NCI-H146 treated with DMSO at 0.1 percent for 48 hours (cell line): ENCODE results near the gene TMEM209.

ENCODE experiments used
- DNase-seq: peaks from one replicate; lab custom pipeline; 2025; ENCODE audit not compliant: unreplicated experiment; lab: John Stamatoyannopoulos, UW

The TMEM209 gene

GRCh38 chr7:130144312-130145171 is 60.7 kb downstream of the TMEM209 start:
- DNase-seq = peak; percentile 71

GRCh38 chr7:130143986-130144311 is 61.3 kb downstream of the TMEM209 start:
- DNase-seq = no peak

- DNase-seq = no peak
Observed at GRCh38 chr7:130143334-130143732, 61.9 kb downstream of the TMEM209 start.

GRCh38 chr7:130142654-130143333 is 62.4 kb downstream of the TMEM209 start:
- no peak for DNase-seq

GRCh38 chr7:130141884-130142653 is 63.1 kb downstream of the TMEM209 start:
- no peak for DNase-seq

- no peak for DNase-seq
Observed at GRCh38 chr7:130141161-130141883, 63.9 kb downstream of the TMEM209 start.

GRCh38 chr7:130140551-130141160 is 64.5 kb downstream of the TMEM209 start:
- DNase-seq = no peak

GRCh38 chr7:130139193-130139960 is 65.8 kb downstream of the TMEM209 start:
- no peak for DNase-seq

GRCh38 chr7:130137207-130137606 is 68.0 kb downstream of the TMEM209 start:
- no peak for DNase-seq

- DNase-seq = no peak
Observed at GRCh38 chr7:130136579-130137167, 68.5 kb downstream of the TMEM209 start.

GRCh38 chr7:130135208-130136205 is 69.7 kb downstream of the TMEM209 start:
- no peak for DNase-seq

GRCh38 chr7:130134726-130135125 is 70.5 kb downstream of the TMEM209 start:
- no peak for DNase-seq

GRCh38 chr7:130134106-130134636 is 71.0 kb downstream of the TMEM209 start:
- DNase-seq = peak; percentile 97

- DNase-seq = no peak
Observed at GRCh38 chr7:130133029-130133782, 72.0 kb downstream of the TMEM209 start.

GRCh38 chr7:130131964-130132875 is 73.0 kb downstream of the TMEM209 start:
- DNase-seq = no peak

- no peak for DNase-seq
Observed at GRCh38 chr7:130131191-130131834, 73.9 kb downstream of the TMEM209 start.
